Prostate gland (tissue), 2 donors: Measurements from ENCODE around the gene LOXL4. TPM values are rescaled to one million over a fixed set of nuclear protein-coding genes. Genes with fewer than 3 reads are reported as not detected.

Experiments used
- DNase-seq: peaks from one replicate; pipeline ENCODE4 v3.0.0-alpha.2; 2019; ENCODE audit warnings: low spot score
- H3K27ac ChIP-seq, 2 donors: fragments of 200-600 bp; sonication (generic); 2 replicates each; pipeline ENCODE4 v1.5.1; 2017 to 2019
- H3K27me3 ChIP-seq: fragments of 200-600 bp; sonication (generic); replicated peaks from 2 replicates; pipeline ENCODE4 v1.5.1; 2019; ENCODE audit not compliant: insufficient read depth
- H3K36me3 ChIP-seq, 2 donors: fragments of 200-600 bp; sonication (generic); 1 replicate in 1 of 2; 2 replicates in 1 of 2; pipeline versions ENCODE4 v1.5.1 to v1.8.1; 2017 to 2019
- H3K4me1 ChIP-seq: fragments of 200-600 bp; sonication (generic); replicated peaks from 2 replicates; pipeline ENCODE4 v1.5.1; 2019
- H3K4me3 ChIP-seq, 2 donors: fragments of 200-600 bp; sonication (generic); 2 replicates each; pipeline ENCODE4 v1.5.1; 2017 to 2019
- H3K9me3 ChIP-seq: fragments of 200-600 bp; sonication (generic); 2 replicates; pipeline ENCODE4 v1.5.1; 2017
- POLR2A ChIP-seq: fragments of 450-650 bp; IDR thresholded peaks from one replicate; pipeline ENCODE4 v1.6.1; 2016; ENCODE audit warnings: antibody characterized with exemption, mild to moderate bottlenecking
- POLR2AphosphoS5 ChIP-seq: sonication (generic); formaldehyde crosslinking; IDR thresholded peaks from one replicate; pipeline ENCODE4 v1.6.1; 2017; ENCODE audit warnings: antibody characterized with exemption
- WGBS: methylation state at CpG from one replicate; pipeline ENCODE4 v1.1.5; 2018; 5-methylcytosine and 5-hydroxymethylcytosine counted together
- intact Hi-C: fragments of 100-400 bp; cut with DNase I; formaldehyde crosslinking; loops from one replicate; pipeline ENCODE4 v1.14.2; 2022
- total RNA-seq, 2 donors: library from RNA; depleted of rRNA; stranded (reverse); fragments of >200 nt; gene quantifications; one replicate each; pipeline ENCODE4 v1.1.0, GENCODE V29; 2016
- TF ChIP-seq, protein P1 (sequence below), 4 experiments: fragments of 200-600 bp in 2 of 4; fragments of 450-650 bp in 2 of 4; sonication (generic) in 2 of 4; IDR thresholded peaks; 1 replicate in 3 of 4; 2 replicates in 1 of 4; pipeline ENCODE4 v1.5.1; 2016 to 2019; ENCODE audit warnings: antibody characterized with exemption in 4 of 4, mild to moderate bottlenecking in 2 of 4, moderate library complexity in 2 of 4

Gene LOXL4
- total RNA-seq, 2 donors from 2014 or later, result 7.4 to 26.8 TPM

DNA sequence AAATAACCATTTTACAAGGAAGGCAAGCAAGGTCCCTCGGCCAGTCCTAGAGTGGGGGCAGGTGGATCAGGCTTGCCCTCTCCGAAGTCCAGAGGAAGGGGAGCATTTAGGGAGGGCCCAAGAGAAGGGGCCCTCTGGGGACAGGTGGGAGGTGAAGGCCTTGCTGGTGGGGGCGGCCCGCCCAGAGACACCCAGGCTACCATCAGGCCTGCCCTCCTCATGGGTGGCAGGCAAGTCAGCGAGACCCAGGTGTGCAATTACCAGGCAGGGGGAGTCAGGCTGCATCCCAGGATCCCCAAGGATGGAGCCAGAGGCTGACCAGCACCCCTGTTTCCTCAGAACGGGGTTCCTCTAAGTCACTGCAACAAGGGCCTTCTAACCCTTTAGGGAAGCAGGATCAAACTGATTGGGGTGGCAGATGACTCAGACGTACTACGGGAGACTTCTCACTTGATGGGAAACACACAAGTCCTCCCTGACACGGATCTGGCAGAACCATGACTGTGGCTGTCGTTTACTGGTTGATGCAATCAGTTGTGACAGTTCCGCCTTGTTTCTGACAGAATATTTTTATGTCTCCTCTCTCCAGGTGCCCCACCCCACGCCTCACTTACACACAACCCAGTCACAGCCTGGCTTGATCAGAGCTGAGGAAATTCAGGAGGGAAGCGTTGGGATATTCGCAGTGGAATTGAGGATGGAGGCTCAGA, 8.2 kb downstream of the LOXL4 start:
- peak; percentile 46 for DNase-seq
- Histone ChIP-seq H3K9me3 (no peaks in the 10 kb centered on the region), H3K4me1 (peaks cover 14% of the 10 kb centered on the region), H3K36me3 (no peaks in the 10 kb centered on the region), H3K27ac (peak overlapping the region; percentile 54 to 67), H3K27me3 (no peaks in the 10 kb centered on the region), H3K4me3 (no peak overlapping the region)
- 51% methylated on average over 14 of the region's 14 CpGs for WGBS
- peak; percentile 17 for TF ChIP-seq POLR2AphosphoS5
- TF ChIP-seq POLR2A, result no peak
- intact Hi-C loops, result no loop called here

DNA sequence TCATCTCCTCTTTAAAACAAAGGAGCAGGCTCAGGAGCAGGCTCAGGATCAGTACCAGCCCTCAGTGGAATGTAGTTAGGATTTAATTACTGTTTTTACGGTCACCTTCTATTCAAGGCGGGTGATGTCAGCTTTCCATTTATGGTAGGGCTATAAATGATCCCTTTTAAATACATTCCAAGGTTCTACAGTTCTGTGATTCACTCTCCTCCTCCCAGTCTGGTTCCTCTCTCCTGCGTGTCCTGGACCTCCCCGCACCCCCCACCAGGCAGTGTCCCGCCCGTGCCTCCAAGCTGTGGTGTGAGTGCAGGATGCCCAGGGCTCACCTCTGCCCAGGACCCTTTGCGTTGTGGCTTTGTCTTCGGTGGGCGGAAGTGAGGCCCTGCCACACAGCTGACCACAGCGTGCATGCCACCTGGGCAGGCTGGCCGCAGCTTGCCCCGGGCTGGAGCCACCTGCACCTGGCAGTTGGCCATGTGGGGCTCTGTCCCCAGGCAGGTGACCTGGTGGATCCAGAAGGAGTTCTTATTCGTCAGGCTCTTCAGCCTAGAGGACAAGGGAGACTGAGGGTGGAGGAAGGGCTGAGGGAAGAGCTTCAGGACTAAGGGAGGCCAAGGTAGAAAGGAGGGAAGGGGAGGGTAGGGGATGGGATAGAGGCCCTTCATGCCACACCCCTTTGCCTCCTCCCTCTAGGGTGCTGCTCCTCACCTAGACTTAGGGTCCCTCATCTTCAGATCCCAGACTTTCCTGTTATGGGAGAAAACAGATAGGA, 9.1 kb downstream of the LOXL4 start:
- H3K27ac ChIP-seq, result peak overlapping the region in 1 of 2 donors; percentile 67
- WGBS, result 57% methylated on average over 13 of the region's 13 CpGs

DNA sequence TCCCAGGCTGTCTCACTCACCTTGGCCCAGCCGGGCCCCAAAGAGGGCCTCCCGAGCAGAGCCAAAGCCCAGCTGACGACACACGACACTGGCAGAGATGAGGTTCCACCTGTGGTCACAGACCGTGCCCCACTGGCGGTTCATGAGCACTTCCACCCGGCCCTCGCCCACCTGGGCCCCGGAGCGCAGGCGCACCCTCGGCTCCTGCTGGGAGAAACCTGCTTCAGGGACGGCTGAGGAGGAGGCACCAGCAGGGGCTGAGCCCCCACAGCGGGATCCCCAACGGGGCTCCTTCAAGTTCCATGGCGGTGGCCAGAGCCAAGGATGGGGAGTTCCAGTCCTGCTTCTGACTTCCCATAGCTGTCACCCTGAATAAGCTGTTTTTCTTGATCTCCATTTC, 10.0 kb downstream of the LOXL4 start:
- no peaks in the 10 kb centered on the region for H3K9me3 ChIP-seq
- intact Hi-C loops, result no loop called here
- no peak for DNase-seq
- no peaks in the 10 kb centered on the region for H3K27me3 ChIP-seq
- no peaks in the 10 kb centered on the region for H3K36me3 ChIP-seq
- no peak for TF ChIP-seq POLR2A
- TF ChIP-seq, protein P1, sequence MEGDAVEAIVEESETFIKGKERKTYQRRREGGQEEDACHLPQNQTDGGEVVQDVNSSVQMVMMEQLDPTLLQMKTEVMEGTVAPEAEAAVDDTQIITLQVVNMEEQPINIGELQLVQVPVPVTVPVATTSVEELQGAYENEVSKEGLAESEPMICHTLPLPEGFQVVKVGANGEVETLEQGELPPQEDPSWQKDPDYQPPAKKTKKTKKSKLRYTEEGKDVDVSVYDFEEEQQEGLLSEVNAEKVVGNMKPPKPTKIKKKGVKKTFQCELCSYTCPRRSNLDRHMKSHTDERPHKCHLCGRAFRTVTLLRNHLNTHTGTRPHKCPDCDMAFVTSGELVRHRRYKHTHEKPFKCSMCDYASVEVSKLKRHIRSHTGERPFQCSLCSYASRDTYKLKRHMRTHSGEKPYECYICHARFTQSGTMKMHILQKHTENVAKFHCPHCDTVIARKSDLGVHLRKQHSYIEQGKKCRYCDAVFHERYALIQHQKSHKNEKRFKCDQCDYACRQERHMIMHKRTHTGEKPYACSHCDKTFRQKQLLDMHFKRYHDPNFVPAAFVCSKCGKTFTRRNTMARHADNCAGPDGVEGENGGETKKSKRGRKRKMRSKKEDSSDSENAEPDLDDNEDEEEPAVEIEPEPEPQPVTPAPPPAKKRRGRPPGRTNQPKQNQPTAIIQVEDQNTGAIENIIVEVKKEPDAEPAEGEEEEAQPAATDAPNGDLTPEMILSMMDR (IDR thresholded peaks at IDR 0.05), result no peak
- no peak for TF ChIP-seq POLR2AphosphoS5
- H3K27ac ChIP-seq, result no peak overlapping the region
- 93% methylated on average over 16 of the region's 16 CpGs for WGBS
- peaks cover 20% of the 10 kb centered on the region for H3K4me1 ChIP-seq
- no peak overlapping the region for H3K4me3 ChIP-seq

More for the DNA sequence above, 9.1 kb downstream of the LOXL4 start:
- no peaks in the 10 kb centered on the region for H3K36me3 ChIP-seq
- H3K9me3 ChIP-seq, result no peaks in the 10 kb centered on the region
- intact Hi-C loops, result no loop called here
- no peak overlapping the region for H3K4me3 ChIP-seq
- H3K27me3 ChIP-seq, result no peaks in the 10 kb centered on the region
- peaks cover 18% of the 10 kb centered on the region for H3K4me1 ChIP-seq
- TF ChIP-seq POLR2A, result no peak
- TF ChIP-seq, protein P1 (IDR thresholded peaks at IDR 0.05), result no peak
- TF ChIP-seq POLR2AphosphoS5, result no peak
- DNase-seq, result no peak

DNA sequence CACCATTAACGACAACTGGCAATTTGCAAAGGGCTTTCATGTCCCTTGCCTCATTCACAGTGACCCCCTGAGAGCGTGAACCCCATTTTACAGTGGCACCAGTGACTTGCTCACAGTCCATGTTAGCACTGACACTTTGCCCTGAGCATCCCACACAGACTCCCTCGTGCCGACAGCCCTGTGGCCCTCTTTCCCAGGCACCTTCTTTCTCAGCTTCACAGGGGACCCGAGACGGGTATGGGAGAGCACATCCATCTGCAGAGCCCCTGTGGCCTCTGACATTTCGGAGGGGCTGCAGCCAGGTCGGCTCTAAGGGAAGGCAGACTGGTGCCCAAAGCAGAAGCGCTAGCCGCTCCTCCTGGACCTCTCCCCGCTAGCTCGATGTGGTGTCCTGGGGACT, 10.8 kb downstream of the LOXL4 start:
- 92% methylated on average over 12 of the region's 12 CpGs for WGBS
- no peak for DNase-seq
- intact Hi-C loops, result no loop called here
- Histone ChIP-seq H3K36me3 (no peaks in the 10 kb centered on the region), H3K4me3 (no peak overlapping the region), H3K27ac (no peak overlapping the region), H3K4me1 (peaks cover 20% of the 10 kb centered on the region), H3K9me3 (no peaks in the 10 kb centered on the region), H3K27me3 (no peaks in the 10 kb centered on the region)
- no peak for TF ChIP-seq POLR2A
- TF ChIP-seq, protein P1 (IDR thresholded peaks at IDR 0.05), result no peak
- TF ChIP-seq POLR2AphosphoS5, result no peak

DNA sequence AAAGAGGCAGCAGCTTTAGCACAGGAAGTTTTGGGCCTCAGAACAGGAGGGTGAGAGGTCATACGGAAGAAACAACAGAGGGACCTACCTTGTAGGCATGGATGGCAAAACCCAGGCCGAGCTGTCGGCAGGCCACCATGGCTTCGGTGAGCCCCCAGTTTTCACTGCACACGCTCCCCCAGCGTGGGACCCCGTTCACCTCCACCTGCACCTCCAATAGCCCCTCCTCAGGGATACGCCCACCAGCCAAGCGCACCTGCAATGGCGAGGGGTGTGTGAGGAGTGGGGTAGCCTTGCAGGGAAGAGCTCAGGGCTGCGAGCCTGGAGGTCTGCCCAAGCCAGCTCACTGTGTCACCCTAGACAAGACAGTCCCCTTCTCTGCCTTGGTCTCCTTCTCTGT, 11.3 kb downstream of the LOXL4 start:
- intact Hi-C loops, result no loop called here
- Histone ChIP-seq H3K9me3 (no peaks in the 10 kb centered on the region), H3K4me3 (no peak overlapping the region), H3K4me1 (peaks cover 20% of the 10 kb centered on the region), H3K36me3 (no peaks in the 10 kb centered on the region), H3K27ac (no peak overlapping the region), H3K27me3 (no peaks in the 10 kb centered on the region)
- no peak for TF ChIP-seq POLR2AphosphoS5
- TF ChIP-seq, protein P1 (IDR thresholded peaks at IDR 0.05), result no peak
- WGBS, result 95% methylated on average over 11 of the region's 11 CpGs
- DNase-seq, result no peak
